ENCODE measurements around the gene NGB. TPM values are rescaled to one million over a fixed set of nuclear protein-coding genes. Genes with fewer than 3 reads are reported as not detected.

The NGB gene
- total RNA-seq, 1 experiment from 2014 or later = not detected

- no peak overlapping the region for H3K27ac ChIP-seq (ENCODE audit: low read depth, low read length)
- no peak overlapping the region for H3K4me3 ChIP-seq (replicated peaks in 1 of 2; ENCODE audit: low read depth in 1 of 2, low read length in 2 of 2)
- TF ChIP-seq YY1 (IDR thresholded peaks at IDR 0.05; ENCODE audit: extremely low read depth, insufficient replicate concordance, low read depth, low read length) = no peak
- no peak for TF ChIP-seq REST (IDR thresholded peaks at IDR 0.05; ENCODE audit: low read depth)
- no peaks in the 10 kb centered on the region for H3K9me3 ChIP-seq (ENCODE audit: control insufficient read depth in 1 of 2, insufficient read depth in 1 of 2, low read depth in 1 of 2, low read length in 2 of 2)
- intact Hi-C loops (cut with micrococcal nuclease) = no loop called here
- H3K4me1 ChIP-seq (ENCODE audit: control insufficient read depth in 1 of 2, insufficient read depth in 2 of 2, low read length in 2 of 2) = no peaks in the 10 kb centered on the region
- no peaks in the 10 kb centered on the region for H3K79me2 ChIP-seq (ENCODE audit: insufficient read depth, low read length)
- ATAC-seq = no peak
- H3K9ac ChIP-seq (ENCODE audit: low read length) = no peak overlapping the region
- no peak overlapping the region for H2AFZ ChIP-seq (ENCODE audit: low read depth, low read length, poor library complexity, severe bottlenecking)
- DNase-seq (ENCODE audit: low read depth, low spot score) = no peak
- H4K20me1 ChIP-seq (ENCODE audit: insufficient read depth) = no peaks in the 10 kb centered on the region
- no TSS peak for BruUV-seq (replicated peaks)
- H3K27me3 ChIP-seq (ENCODE audit: insufficient read depth, low read length) = no peaks in the 10 kb centered on the region
- RAD21 ChIA-PET (ENCODE audit: low non-redundant PET in 1 of 2, low total read pairs in 2 of 2, uncharacterized antibody in 2 of 2, unreplicated experiment in 2 of 2) = no interaction called here
- no peaks in the 10 kb centered on the region for H3K36me3 ChIP-seq (ENCODE audit: control insufficient read depth in 1 of 2, insufficient read depth in 2 of 2, low read length in 2 of 2)
- H3K4me2 ChIP-seq (ENCODE audit: low read length) = no peak overlapping the region
- no peaks in the 10 kb centered on the region for H3K9me2 ChIP-seq (ENCODE audit: insufficient read depth)
- CTCF ChIA-PET = no interaction called here
- POLR2A ChIA-PET = no interaction called here
These were observed 34.2 kb downstream of the NGB start for GRCh38 chr14:77236814-77237213.

- H3K27me3 ChIP-seq (ENCODE audit: insufficient read depth, low read length) = no peaks in the 10 kb centered on the region
- no peaks in the 10 kb centered on the region for H3K79me2 ChIP-seq (ENCODE audit: insufficient read depth, low read length)
- DNase-seq (ENCODE audit: low read depth, low spot score) = no peak
- no peaks in the 10 kb centered on the region for H3K9me2 ChIP-seq (ENCODE audit: insufficient read depth)
- no peak for ATAC-seq
- H3K4me3 ChIP-seq (replicated peaks in 1 of 2; ENCODE audit: low read depth in 1 of 2, low read length in 2 of 2) = no peak overlapping the region
- no peak overlapping the region for H3K9ac ChIP-seq (ENCODE audit: low read length)
- RAD21 ChIA-PET (ENCODE audit: low non-redundant PET in 1 of 2, low total read pairs in 2 of 2, uncharacterized antibody in 2 of 2, unreplicated experiment in 2 of 2) = no interaction called here
- no peaks in the 10 kb centered on the region for H3K4me1 ChIP-seq (ENCODE audit: control insufficient read depth in 1 of 2, insufficient read depth in 2 of 2, low read length in 2 of 2)
- POLR2A ChIA-PET = no interaction called here
- H2AFZ ChIP-seq (ENCODE audit: low read depth, low read length, poor library complexity, severe bottlenecking) = no peak overlapping the region
- CTCF ChIA-PET = no interaction called here
- BruUV-seq (replicated peaks) = no TSS peak
- intact Hi-C loops (cut with micrococcal nuclease) = no loop called here
- H3K27ac ChIP-seq (ENCODE audit: low read depth, low read length) = no peak overlapping the region
- no peaks in the 10 kb centered on the region; a peak in 1 of 4 replicates for H3K36me3 ChIP-seq (ENCODE audit: control insufficient read depth in 1 of 2, insufficient read depth in 2 of 2, low read length in 2 of 2)
- no peak overlapping the region for H3K4me2 ChIP-seq (ENCODE audit: low read length)
- H3K9me3 ChIP-seq (ENCODE audit: control insufficient read depth in 1 of 2, insufficient read depth in 1 of 2, low read depth in 1 of 2, low read length in 2 of 2) = no peaks in the 10 kb centered on the region
- no peaks in the 10 kb centered on the region for H4K20me1 ChIP-seq (ENCODE audit: insufficient read depth)
- no peak for TF ChIP-seq EZH2phosphoT487 (IDR thresholded peaks at IDR 0.05; ENCODE audit: borderline replicate concordance)
- TF ChIP-seq POLR2A (IDR thresholded peaks at IDR 0.05; ENCODE audit: borderline replicate concordance, extremely low read depth, insufficient read depth, insufficient read length) = no peak
- no peak for TF ChIP-seq SIN3A (IDR thresholded peaks at IDR 0.05; ENCODE audit: low read depth)
- TF ChIP-seq CEBPB (IDR thresholded peaks at IDR 0.05; ENCODE audit: low read depth) = no peak
- TF ChIP-seq ZNF274 (IDR thresholded peaks at IDR 0.05; ENCODE audit: low read depth, low read length) = no peak
- TF ChIP-seq SP1 (IDR thresholded peaks at IDR 0.05; ENCODE audit: low read depth) = no peak
- TF ChIP-seq CTCF (IDR thresholded peaks at IDR 0.05 in 2 of 3, conservative IDR thresholded peaks at IDR 0.05 in 1 of 3; ENCODE audit: borderline replicate concordance in 1 of 3, insufficient read depth in 1 of 3, low read depth in 2 of 3, low read length in 2 of 3) = no peak
- TF ChIP-seq ZBTB33 (IDR thresholded peaks at IDR 0.05; ENCODE audit: extremely low read depth, insufficient replicate concordance, low read length) = no peak
- no peak for TF ChIP-seq RAD21 (IDR thresholded peaks at IDR 0.05; ENCODE audit: low read depth)
- TF ChIP-seq CBX3 (IDR thresholded peaks at IDR 0.05; ENCODE audit: low read depth) = no peak
- TF ChIP-seq ZFX (IDR thresholded peaks at IDR 0.05) = no peak
- TF ChIP-seq ELF1 (IDR thresholded peaks at IDR 0.05; ENCODE audit: borderline replicate concordance, low read depth) = no peak
These were observed 39.3 kb downstream of the NGB start for GRCh38 chr14:77231721-77232120.

All from HCT116 (cell line).